Renal cortical epithelial cell (primary cell): ENCODE data around the gene ENO1. TPM values are rescaled to one million over a fixed set of nuclear protein-coding genes. Genes with fewer than 3 reads are reported as not detected.
A peak's percentile ranks its signal among the peaks of the same experiment; 100 is the strongest.
"Not testable (repeated sequence)": the region's sequence is repeated elsewhere in the genome, so short reads cannot be mapped to it uniquely, and the experiment has no call there.

ENCODE experiments used
- DNase-seq: peaks from one replicate; pipeline ENCODE4 v3.0.0-alpha.2; 2011; ENCODE audit warnings: low read depth
- total RNA-seq: library from RNA; depleted of rRNA; stranded (reverse); fragments of >200 nt; gene quantifications from 2 replicates; pipeline ENCODE4 v1.2.3, GENCODE V29; 2014

The ENO1 gene
- total RNA-seq = 2,797 and 3,316 TPM in 2 replicates

DNA sequence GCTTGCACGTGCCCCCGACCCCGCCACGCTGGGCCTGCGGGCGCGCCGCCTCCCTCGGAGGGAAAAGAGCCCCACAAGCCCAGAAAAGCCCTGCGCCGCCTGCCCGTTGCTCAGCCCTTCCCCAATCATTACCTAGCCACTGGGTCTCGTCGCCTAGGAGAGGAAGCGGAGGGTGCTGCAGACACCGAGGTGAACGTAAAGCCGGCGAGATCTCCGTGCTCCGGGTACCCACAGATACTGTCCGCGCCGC is at the start of gene ENO1:
Gene ENO1 (minus strand): TSS at position 239 of the 250 bp plus-strand sequence. CDS start 3,778 bp downstream, outside the sequence.
- no peak for DNase-seq

- no peak for DNase-seq
These were observed 48.5 kb upstream of the ENO1 start for GRCh38 chr1:8926707-8927694.

- no peak for DNase-seq
These were observed 47.5 kb upstream of the ENO1 start for GRCh38 chr1:8925960-8926359.

DNA sequence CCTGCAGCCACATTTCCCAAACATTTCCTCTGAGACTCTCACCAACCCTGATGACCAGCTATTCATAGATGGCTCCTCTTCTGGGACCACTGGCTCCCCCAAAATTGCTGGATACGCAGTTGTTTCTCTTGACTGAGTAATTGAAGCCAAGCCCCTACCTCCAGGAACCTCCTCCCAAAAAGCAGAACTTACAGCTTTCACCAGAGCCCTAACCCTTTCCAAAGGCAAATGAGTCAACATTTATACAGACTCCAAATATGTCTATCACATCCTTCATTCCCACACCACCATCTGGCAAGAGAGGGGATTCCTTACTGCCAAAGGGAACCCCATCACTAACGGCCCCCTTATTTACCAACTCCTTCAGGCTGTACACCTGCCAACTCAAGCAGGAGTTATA is 46.9 kb upstream of the ENO1 start:
- DNase-seq = no peak

DNA sequence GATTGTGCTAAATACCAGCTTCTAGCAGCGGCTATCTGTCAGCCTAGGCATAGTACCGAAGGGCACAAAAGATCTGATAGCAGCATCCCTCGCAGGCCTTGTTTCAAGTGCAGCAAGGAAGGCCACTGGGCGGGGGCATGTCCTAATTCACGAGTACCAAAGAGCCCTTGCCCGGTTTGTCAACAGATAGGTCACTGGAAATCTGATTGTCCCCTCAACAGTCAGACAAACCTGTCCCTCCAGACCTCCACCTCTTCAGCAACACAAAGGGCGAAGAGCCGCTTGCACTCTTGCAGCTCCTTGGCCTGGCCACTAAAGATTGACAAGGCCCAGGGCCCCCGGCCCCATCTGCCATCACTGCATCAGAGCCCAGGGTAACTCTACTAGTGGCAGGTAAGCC is 44.5 kb upstream of the ENO1 start:
- no peak for DNase-seq

GRCh38 chr1:8917536-8917935 is 39.0 kb upstream of the ENO1 start:
- DNase-seq = not testable (repeated sequence)

DNA sequence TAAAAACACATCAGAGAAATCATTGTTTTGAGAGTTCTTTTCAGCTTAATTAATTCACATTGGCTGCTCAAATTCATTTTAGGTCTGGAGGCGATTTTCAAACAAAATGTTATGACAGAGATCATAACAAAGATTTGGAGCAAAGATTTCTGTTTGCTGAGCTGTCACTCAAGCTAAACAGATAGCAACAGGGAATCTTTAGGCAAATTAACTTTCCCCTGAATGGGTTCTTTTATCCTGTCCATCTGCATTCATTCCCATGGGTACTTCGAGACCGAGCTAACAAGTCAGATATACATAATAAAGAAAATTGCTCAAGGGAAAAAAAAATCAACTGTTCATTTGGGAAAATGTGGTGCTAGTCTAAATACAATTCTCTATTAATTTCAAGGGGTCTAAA is 37.0 kb upstream of the ENO1 start:
- no peak for DNase-seq

GRCh38 chr1:8914466-8914865 is 36.0 kb upstream of the ENO1 start:
- DNase-seq = no peak

DNA sequence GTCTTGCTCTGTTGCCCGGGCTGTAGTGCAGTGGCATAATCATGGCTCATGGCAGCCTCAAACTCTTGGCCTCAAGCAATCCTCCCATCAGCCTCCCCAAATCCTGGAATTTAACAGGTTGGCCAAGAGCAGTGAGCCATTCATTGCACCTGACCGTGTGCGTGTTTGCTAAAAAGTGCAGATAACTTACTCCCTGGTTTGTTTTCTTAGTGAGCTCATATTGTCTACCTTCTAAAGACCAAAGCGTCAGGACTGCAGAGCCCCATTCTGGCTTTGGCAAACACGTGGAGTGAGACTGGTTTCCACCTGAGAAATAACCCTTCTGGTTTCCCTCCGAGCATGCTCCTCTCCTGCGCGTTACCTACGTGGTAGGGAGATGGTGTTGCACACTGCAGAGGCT is 35.0 kb upstream of the ENO1 start:
- DNase-seq = peak; percentile 22

GRCh38 chr1:8911416-8912309 is 33.2 kb upstream of the ENO1 start:
- no peak for DNase-seq

DNA sequence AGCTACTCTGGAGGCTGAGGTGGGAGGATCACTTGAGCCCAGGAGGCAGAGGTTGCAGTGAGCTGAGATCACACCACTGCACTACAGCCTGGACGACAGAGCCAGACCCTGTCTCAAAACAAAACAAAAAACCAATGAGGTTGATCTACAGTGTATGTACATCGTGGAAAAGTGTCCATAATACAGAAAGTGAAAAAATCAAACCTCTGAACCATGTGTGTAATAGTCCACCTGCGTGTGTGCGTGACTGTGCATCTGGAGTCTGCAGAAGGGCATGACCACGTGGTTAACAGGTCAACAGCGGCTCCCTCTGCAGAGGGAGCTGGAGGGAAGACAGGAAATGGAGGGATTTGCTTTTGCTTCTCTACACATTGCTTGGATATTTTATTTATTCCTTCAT is 32.4 kb upstream of the ENO1 start:
- peak; percentile 52 for DNase-seq

DNA sequence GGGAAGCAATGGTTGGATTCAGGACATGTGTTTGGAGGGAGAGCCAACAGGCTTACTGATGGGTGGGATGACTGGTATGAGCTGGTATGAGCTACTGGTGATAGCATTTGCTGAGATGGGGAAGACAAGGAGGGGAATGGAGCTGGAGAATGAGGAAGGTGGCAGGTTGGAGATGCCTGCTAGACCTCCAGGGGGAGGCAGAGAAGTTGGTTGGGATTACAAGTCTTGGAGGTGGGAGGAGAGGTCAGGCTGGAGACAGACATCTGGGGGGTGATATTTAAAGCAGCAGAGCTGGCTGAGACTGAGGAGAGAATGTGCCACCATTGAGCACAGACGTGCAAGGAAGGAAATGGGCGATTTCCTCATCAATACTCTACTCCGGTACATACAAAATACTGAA is 31.8 kb upstream of the ENO1 start:
- no peak for DNase-seq

DNA sequence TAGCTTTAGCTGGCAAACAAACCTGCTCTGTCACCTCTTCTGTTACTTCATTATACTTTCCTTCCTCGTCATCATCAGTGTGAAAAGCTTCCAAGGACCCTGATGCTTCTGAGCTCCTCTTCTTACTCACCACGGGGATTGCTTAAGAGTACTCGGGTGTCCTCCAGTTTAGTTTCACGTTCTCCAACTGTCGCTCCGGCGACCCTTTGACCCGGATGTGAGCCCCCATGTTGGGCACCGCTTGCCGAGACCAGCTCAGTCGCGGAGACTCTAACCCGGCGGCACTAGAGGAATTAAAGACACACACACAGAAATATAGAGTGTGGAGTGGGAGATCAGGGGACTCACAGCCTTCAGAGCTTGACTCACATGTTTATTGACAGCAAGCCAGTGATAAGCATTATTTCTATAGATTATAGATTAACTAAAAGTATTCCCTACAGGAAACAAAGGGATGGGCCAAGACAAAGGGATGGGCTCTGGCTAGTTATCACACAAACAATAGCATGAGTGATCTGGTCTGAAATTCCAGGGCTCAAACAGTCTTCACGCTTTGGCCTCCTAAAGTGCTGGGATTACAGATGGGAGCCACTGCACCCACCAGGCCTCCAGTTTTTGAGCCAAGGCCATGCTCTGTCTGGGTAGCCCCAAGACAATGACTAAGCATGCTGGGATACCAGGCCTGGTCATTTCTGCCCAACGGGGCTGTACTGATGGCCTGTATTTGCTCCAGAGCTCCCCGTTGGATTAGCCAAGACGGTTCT is 30.1 kb upstream of the ENO1 start:
- DNase-seq = no peak

- no peak for DNase-seq
These were observed 27.2 kb upstream of the ENO1 start for GRCh38 chr1:8905582-8906191.

GRCh38 chr1:8903908-8904650 is 25.6 kb upstream of the ENO1 start:
- peak; percentile 99 for DNase-seq

GRCh38 chr1:8903410-8903809 is 24.9 kb upstream of the ENO1 start:
- peak; percentile 62 for DNase-seq

- peak; percentile 56 for DNase-seq
These were observed 24.3 kb upstream of the ENO1 start for GRCh38 chr1:8902765-8903164.

DNA sequence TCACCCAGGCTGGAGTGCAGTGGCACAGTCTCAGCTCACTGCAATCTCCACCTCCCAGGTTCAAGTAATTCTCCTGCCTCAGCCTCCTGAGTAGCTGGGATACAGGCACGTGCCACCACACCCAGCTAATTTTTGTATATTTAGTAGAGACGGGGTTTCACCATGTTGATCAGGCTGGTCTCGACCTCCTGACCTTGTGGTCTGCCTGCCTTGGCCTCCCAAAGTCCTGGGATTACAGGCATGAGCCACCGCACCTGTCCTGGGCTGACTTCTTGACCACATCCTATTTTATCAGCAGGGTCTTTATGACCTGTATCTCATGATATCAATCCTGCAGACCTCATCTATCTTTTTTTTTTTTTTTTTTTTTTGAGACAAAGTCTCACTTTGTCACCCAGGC is 22.2 kb upstream of the ENO1 start:
- DNase-seq = not testable (repeated sequence)

DNA sequence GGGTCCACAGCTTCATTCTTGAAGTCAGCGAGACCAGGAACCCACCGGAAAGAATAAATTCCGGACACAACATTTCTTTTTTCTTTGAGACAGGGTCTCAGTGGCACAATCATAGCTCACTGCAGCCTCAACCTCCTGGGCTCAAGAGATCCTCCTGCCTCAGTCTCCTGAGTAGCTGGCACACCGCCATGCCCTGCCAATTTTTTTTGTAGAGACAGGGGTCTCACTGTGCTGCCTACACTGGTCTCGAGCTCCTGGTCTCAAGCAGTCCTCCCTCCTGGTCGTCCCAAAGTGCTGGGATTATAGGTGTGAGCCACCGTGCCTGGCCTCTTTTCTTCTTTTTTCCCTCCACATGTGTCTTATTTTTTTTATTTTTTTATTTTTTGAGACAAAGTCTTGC is 20.6 kb upstream of the ENO1 start:
- no peak for DNase-seq

DNA sequence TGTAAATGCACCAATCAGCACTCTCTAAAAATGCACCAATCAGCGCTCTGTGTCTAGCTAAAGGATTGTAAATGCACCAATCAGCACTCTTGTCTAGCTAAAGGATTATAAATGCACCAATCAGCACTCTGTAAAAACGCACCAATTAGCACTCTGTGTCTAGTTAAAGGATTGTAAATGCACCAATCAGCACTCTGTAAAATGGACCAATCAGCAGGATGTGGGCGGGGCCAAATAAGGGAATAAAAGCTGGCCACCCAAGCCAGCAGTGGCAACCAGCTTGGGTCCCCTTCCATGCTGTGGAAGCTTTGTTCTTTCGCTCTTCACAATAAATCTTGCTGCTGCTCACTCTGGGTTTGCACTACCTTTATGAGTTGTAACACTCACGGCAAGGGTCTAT is 19.9 kb upstream of the ENO1 start:
- DNase-seq = not testable (repeated sequence)

DNA sequence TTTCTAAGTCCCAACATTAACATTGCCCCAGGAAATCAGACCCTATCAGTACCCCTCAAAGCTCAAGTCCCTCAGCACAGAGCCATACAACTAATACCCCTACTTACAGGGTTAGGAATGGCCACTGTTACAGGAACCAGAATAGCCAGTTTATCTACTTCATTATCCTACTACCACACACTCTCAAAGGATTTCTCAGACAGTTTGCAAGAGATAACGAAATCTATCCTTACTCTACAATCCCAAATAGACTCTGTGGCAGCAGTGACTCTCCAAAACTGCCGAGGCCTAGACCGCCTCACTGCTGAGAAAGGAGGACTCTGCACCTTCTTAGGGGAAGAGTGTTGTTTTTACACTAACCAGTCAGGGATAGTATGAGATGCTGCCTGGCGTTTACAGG is 19.0 kb upstream of the ENO1 start:
- DNase-seq = not testable (repeated sequence)
